NCI-H2081 (cell line): Measurements from ENCODE around the gene IMPDH2.
A peak's percentile ranks its signal among the peaks of the same experiment; 100 is the strongest.
"Not testable (repeated sequence)": the region's sequence is repeated elsewhere in the genome, so short reads cannot be mapped to it uniquely, and the experiment has no call there.

Experiments
- DNase-seq, 2 experiments: peaks; one replicate each; lab custom pipeline; 2025; lab: John Stamatoyannopoulos, UW

IMPDH2 gene

GRCh38 chr3:49021213-49021812, 7.9 kb downstream of the IMPDH2 start:
- peak; percentile 96 to 98 for DNase-seq

- peak in 1 of 2 experiments; percentile 12 for DNase-seq
Measured at GRCh38 chr3:49020330-49021212, 8.6 kb downstream of the IMPDH2 start.

- no peak for DNase-seq
Measured at GRCh38 chr3:49019941-49020329, 9.3 kb downstream of the IMPDH2 start.

- DNase-seq = no peak
Measured at GRCh38 chr3:49018707-49019006, 10.5 kb downstream of the IMPDH2 start.

GRCh38 chr3:49017971-49018706, 11.1 kb downstream of the IMPDH2 start, which contains the start of gene DALRD3:
TSS of gene DALRD3 (minus strand) at chr3:49018580. CDS start at chr3:49018564, 16 bp downstream.
- DNase-seq = peak; percentile 60 to 77

- peak in 1 of 2 experiments; percentile 43 for DNase-seq
Measured at GRCh38 chr3:49017229-49017970, 11.8 kb downstream of the IMPDH2 start.

- DNase-seq = no peak
Measured at GRCh38 chr3:49016414-49017228, 12.6 kb downstream of the IMPDH2 start.

GRCh38 chr3:49015765-49016164, 13.4 kb downstream of the IMPDH2 start:
- no peak for DNase-seq

GRCh38 chr3:49015072-49015471, 14.1 kb downstream of the IMPDH2 start:
- DNase-seq = no peak

GRCh38 chr3:49013738-49014660, 15.2 kb downstream of the IMPDH2 start:
- no peak for DNase-seq

GRCh38 chr3:49013113-49013737, 16.0 kb downstream of the IMPDH2 start:
- DNase-seq = peak in 1 of 2 experiments; percentile 38

GRCh38 chr3:49012441-49013017, 16.7 kb downstream of the IMPDH2 start:
- no peak for DNase-seq

GRCh38 chr3:49009396-49009795, 19.8 kb downstream of the IMPDH2 start:
- DNase-seq = no peak

GRCh38 chr3:49008627-49009026, 20.6 kb downstream of the IMPDH2 start:
- DNase-seq = not testable (repeated sequence)

- DNase-seq = peak; percentile 54 to 71
Measured at GRCh38 chr3:49007771-49008528, 21.2 kb downstream of the IMPDH2 start.

GRCh38 chr3:49007068-49007770, 22.0 kb downstream of the IMPDH2 start, which contains the start of gene WDR6:
TSS of gene WDR6 (plus strand) at chr3:49007391. CDS start at chr3:49007432, 41 bp downstream.
- peak; percentile 91 to 96 for DNase-seq

GRCh38 chr3:49006408-49007067, 22.7 kb downstream of the IMPDH2 start:
- DNase-seq = peak in 1 of 2 experiments; percentile 27
